GM19025 (cell line): ENCODE measurements around the gene SPATA4.
"Not testable (repeated sequence)": the region's sequence is repeated elsewhere in the genome, so short reads cannot be mapped to it uniquely, and the experiment has no call there.

Experiments used
- ATAC-seq: cut with Tn5 transposase; IDR thresholded peaks from one replicate; pipeline ENCODE4 v1.9.1; 2021; ENCODE audit warnings: mild to moderate bottlenecking, low read depth, moderate library complexity; ENCODE audit not compliant: unreplicated experiment

Gene SPATA4

DNA sequence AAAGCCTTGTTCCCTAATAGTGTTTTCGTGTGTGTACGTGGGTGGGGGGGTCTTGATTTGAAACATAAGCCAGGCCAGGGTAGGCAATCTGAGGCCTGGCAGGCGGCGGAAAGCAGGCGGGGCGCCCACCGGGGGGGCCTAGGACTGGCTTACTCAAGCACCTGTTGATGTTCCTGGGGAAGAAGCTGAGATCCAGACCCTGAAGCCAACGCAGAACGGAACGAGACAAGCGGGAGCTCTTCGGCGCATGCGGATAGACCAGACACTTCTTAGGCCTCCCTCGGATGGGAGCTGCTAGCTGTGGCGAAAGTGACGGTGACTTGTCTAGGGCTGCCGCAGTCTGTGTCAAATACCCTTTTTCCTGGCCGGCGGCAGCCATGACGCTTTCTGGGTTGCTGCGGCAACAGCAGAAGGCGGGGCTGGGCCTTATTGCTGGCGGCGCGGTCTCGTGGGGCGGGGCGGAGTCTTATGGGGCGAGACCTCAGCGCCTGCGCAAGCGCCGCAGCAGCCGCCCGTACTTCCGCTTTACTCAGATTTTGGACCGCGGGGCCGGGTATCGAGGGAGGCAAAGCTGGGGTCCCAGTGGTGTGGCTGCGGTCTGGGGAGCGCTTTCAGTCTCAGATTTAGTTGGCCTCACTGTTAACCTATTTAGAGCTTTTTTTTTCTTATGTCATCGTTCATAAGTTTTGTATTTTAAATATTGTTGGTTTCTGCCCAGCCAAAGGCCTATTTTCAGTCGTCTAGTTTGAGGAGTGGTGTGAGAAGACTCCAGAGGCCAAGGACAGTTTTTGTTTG is at the start of gene SPATA4:
Gene SPATA4 (minus strand): TSS at position 402 of the 795 bp plus-strand sequence. CDS start 23 bp downstream, at position 379.
- ATAC-seq: peak; percentile 98

DNA sequence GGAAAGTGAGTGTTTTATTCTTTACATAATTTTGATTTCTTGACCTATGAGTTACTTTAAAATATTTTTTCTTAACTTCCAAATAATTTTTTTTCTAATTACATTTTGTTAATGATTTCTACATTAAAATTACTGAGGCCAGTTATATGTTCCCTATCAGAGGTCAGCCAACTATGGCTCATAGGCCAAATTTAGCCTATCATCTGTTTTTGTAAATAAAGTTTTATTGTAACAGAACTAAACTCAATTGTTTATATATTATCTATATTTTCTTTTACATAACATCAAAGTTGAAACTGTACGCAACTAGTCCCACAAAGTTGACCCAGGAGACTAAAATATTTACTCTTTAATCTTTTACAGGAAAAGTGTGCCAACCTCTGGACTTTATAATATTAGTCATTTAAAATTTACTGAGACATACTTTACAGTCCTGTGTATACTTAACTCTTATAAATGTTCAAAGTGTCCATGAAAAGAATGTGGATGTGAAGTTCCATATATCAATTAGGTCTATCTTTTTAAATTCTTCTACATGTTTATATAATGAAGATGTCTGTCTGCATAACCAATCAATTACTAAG is 47.5 kb upstream of the SPATA4 start:
- ATAC-seq: no peak

DNA sequence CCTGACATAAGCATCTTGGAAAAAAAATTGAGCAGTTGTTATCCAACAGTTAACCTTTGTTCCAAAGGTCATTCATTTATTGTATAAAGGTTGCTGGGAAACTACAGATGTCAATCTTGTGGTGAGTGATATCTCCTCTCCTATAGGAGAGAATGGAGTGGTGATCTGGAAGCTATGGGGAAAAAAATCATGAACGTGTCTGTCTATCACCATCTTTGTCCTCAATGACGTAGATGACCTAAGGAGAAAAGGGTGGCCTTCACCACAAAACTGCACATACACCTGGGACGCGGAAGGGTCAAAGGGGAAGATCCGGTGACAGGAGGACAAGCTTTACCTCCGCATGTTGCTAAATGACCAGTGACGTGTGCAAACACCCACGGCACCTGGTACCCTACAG is 46.3 kb upstream of the SPATA4 start:
- ATAC-seq: no peak

DNA sequence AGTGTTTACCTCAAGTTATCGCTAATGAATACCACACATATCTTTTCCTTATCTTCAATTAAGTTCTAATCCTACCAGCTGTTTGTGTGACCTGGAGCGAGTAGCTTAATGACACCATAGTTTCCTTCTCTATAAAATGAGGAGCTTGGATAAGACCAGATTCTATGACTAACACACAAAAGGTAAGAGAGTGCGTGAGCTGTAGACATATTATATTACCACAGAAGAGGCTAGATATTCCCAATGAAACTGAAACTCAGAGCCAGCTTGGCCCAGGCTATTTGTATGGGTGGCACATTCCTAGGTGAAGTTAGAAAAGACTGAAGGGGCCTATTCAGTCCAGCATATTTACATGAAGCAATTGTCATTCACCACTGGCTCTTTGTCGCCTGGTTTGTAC is 43.4 kb upstream of the SPATA4 start:
- ATAC-seq: no peak

DNA sequence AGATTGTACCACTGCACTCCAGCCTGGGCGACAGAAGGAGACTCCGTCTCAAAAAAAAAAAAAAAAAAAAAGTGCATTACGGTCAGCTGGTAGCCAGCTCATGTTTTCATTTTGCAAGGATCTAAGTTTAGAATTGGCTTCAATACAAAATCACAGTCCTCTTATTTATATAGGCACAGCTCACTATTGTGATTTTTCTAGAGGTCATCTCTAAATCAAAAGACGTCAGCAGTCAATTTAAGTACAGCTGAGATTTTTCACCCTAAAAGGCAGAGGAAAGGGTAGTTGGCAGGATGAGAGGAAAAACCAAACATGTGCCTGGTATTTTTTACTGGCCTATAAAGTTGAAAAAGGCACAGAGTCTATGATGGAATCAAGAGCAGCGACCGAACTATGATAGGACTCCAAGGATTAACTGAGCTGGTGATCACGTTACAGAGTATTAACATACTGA is 42.8 kb upstream of the SPATA4 start:
- ATAC-seq: no peak

DNA sequence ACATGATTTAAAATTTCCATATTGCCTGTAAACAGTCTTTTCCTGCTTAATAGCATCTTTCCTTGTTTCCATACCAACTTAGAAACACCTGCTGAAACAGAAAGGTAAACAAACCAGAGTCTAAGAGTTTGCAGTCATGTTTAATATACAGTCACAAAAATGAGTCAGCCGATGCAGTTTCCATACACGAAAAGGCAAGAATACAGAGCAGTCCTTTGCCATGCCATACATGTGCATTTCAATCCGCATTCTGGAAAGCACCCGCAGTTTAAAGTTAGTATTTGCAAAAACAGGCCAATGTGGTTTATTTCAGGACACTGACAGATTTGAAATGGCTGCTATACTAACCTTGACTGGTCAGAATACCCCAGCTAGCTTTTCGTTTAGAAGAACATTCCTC is 41.6 kb upstream of the SPATA4 start:
- no peak for ATAC-seq

DNA sequence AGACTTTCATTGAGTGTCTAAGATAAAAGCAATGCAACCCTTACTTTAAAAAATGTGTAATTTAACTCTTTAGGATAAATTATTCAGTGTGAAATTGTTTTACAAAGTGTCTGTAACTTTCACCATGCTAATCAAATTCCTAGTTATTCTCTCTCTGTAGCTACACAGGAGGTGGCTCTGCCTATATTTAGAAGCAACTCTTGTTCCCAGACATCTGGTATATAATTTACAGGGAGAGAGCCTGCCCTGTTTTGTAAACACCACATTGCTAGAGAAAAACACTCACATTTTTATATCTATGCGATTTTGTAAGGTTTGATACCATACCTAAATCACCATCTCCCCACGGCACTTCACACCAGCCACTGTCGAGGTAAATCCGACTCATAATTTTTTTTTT is 35.5 kb upstream of the SPATA4 start:
- ATAC-seq: no peak

DNA sequence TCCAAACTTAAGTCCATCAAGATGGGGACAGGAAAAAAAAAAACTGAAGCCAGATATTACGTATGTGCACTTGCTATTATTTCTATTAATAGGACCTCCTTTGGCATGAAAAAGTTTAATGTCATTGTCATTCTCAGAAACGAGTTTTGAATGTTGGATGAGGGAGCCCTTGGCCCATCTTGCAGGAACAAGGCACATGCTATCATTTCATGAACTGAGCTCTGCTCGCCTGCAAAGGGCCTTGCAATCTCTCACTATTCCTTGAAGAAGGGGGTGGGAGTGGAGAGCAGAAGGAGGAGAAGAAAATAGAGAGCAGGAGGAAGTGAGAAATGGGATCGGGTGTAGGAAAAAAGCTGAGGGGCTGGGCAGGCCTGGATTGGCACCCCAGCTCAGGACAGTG is 34.3 kb upstream of the SPATA4 start:
- ATAC-seq: no peak

DNA sequence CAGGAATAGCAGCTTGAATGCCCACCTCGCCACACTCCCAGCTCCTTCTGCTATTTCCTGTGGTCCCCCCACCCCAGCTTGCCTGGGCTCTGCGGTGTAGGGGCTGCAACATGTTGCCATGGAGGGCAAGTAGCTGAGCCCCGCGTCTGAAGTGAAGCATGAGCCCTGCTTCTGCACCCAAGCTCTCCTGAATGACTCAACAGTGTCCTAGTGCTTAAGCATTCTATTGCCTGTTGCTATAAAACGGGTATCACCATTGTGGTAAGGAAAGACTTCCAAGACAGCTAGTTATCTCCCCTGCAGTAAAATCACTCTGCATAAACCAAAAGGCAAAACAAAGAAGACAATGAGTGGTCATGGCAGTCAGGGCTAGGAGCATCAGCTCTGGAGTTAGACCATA is 31.4 kb upstream of the SPATA4 start:
- no peak for ATAC-seq

DNA sequence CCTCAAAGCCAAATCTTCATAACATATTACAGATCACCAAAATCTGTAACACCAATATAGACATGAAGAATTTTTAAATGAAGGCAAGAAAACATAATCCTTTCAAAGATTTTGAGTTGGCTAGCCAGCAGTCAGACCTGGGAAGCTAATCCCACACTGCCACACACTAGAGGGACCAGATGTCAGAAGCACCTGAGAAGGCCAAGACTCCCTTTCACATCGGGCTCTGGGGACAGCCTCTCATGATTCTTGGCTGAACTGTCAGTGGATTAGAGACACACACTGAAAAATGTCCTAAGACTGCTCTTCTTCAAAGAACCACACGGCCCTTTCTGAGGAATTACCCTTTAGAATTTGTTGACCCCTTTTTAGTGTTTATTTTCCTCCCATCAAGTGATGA is 28.2 kb upstream of the SPATA4 start:
- no peak for ATAC-seq

DNA sequence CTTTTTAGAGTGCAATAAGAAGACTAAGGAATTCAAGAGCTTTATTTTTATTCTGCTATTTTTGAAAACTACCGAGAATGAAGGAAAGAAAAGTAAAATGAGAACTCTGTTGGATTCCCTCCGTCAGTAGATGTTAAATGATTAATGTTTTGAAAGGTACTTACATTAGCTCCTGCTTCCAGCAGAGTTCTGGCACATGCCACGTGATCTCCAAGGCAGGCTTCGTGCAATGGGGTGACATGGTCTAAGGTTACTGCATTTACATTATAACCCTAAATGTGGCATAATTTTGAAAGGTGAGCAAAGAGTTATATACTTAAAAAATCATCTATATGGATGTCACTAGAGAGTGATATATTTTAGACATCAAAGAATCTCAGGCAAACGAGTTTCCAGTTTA is 26.8 kb upstream of the SPATA4 start:
- ATAC-seq: no peak

DNA sequence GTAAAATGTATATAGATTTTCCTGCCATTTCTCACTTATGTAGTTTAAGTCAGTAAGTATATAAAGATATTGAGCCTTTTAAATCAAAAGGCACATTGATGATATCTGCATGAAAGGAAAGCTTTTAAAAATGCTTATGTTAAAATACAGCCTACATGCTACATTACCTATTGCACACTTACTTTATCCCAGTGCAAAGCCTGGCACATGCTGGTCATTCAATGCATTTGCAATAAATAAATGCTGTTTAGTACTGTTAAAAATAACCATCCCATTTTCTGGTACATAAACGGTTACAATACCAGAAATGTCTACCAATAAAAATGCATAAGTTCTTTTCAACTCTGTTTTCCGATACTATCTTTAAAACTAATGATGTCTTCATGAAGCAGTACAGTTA is 22.1 kb upstream of the SPATA4 start:
- no peak for ATAC-seq

DNA sequence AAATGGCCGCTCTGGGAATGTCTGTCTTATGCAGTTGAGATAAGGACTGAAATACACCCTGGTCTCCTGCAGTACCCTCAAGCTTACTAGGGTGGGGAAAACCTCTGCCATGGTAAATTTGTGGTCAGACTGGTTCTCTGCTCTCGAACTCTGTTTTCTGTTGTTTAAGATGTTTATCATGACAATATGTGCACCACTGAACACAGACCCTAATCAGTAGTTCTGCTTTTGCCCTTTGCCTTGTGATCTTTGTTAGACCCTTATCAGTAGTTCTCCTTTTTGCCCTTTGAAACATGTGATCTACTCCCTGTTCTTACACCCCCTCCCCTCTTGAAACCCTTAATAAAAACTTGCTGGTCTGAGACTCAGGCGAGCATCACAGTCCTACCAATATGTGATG is 17.0 kb upstream of the SPATA4 start:
- not testable (repeated sequence) for ATAC-seq

DNA sequence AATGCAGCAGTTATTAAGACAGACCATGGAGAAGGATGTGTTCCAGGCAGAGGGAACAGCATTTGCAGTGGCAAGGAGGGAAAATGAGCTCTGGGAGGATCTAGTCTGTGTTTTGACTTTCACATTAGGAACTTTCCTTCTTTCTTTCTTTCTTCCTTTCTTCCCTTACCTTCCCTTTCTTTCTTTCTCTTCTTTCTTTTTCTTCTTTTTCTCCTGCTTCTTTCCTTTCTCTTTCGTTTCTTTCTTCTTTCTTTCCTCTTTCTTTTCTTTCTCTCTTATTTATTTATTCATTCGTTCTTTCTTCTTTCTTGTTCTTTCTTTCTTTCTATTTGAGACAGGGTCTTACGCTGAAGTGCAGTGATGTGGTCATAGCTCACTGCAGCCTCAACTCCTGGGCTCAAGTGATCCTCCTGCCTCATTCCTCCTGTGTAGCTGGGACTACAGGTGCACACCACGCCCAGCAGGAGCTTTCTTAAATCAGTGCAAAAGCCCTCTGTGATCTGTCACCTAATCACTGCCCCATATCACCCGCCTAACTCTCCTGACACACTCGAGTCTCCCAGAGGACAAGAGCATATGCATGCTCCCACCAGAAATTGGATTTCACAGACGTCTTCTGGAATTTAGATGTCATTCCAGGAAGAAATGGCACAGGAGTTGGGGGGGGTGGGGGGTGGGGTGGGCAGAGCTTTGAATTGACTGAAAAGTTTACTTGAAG is 15.4 kb upstream of the SPATA4 start:
- ATAC-seq: no peak

DNA sequence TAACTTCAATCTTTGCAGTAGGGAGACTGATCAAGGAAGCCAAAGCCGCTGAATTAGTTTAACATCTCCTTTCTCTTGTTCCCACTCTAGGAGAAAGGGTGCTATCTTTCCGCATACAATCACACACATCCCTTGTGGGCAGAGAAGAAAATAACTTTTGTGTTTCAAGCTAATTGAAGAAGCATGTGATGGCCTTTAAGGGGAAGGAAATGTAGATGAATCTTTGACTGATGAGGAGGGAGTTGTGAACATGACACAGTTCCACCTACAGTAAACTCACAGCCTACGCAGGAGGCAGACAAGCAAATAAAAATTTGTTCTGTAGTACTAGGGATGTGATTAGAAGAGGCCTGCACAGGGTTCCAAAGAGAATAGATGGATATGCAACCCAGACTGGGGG is 14.7 kb upstream of the SPATA4 start:
- no peak for ATAC-seq

DNA sequence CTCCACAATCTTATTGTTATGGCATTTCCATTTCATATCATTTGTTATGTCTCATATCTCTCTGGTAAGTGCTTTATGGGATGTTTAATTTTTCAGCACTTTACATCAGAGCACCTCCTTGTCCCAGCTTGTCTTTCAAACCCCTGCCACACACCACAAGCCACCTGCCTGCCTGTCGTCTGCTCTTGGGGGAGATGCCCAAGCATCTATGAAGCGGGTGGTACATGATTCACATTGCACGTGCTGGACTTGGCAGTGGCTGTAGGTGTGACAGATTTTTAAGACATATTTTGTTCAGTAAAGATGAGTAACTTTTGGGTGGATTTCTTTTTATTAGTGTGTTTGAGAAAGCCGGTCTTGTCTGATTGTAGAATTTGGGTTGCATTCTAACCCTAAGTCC is 14.2 kb upstream of the SPATA4 start:
- no peak for ATAC-seq

DNA sequence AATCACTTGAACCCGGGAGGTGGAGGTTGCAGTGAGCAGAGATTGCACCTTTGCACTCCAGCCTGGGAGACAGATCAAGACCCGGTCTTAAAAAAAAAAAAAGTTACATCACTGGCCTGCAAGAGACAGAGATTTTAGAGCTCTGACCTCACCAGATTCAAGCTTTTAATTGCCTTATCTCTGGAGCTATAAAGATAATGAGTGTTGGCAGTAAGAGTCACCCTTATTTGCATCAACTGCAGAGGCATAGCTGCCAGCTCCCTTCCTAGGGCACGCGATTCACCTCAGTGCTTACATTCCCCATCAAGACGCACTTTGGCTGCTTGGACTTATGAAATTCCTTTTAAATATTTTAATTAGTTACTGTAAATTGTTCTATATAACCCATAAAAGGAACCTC is 12.5 kb upstream of the SPATA4 start:
- ATAC-seq: no peak

DNA sequence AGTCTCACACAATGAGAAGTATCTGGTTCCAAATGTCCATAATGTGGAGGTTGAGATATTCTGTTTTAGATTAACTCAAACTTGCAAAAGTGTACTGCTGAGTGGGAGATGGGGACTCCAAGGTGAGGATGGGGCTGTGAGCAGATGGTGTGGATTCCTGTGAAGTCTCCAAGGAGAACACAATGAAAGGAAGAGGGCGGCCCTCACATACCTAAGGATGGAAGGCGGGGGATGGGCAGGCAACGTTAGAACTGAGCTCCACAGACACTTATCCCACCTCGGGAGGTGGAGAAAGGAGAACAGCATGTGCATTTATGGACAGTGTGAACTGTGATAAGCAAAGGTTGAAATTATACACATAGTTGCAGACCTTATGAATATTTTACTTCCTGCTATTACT is 9.9 kb upstream of the SPATA4 start:
- ATAC-seq: no peak

DNA sequence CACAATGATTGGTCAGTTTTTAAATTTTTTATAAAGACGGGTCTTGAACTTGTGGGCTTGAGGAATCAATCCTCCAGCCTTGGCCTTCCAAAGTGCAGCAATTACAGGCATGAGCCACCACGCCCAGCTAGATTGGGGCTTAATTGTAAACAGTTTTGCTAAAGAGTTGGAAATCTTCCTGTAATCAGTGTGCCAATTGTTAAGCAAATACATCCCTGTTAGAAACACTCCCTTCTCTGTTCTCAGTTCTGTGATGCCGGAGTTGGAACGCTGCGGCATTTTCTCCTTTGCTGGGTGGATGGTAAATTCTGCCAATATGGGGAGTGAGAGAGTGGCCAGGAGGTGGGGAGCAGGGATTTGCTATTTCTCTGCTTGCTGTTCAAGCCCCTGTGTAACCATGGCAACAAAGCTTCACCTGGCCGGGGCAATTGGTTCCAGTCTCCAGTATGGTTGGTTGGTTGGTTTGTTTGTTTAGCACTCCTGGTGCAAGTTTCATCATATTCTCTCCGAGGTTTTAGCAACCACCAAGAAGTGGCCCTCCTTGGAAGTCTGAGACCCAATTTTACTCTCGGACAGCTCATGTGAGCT is 3.0 kb upstream of the SPATA4 start:
- no peak for ATAC-seq

DNA sequence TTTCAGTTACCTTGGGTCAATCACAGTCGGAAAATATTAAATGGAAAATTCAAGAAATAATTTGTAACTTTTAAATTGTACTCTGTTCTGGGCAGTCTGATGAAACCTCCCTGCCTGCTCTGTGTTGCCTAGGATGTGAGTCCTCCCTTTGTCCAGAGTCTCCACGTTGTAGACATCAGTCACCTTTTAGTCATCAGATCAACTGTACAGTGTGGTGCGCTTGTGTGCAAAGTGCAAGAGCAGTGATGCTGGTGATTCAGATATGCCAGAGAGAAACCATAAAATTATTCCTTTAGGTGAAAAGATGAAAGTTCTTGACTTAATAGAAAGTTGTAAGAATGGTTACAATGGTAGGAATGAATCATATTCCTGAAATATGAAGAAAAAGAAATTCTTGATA is 1.4 kb downstream of the SPATA4 start:
- ATAC-seq: no peak

DNA sequence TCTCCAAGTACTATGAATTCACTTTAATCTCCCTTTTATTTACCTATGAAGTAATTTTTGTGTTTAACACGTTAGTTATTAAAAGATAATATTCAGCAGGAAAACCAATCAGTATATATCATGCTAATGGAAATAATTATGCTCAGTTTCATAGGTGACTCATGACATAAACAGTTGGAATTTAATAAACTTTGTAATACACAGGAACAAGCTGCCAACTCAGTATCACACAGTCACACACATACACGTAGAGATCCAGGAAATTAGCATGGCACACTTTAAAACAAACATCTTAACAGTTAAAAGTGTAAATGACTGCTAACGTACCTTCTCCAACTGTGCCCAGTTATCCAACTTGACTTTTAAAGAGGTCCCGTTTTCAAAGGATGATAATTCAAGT is 2.3 kb downstream of the SPATA4 start:
- ATAC-seq: no peak
